Measurements from ENCODE around the gene SUGCT. TPM values are rescaled to one million over a fixed set of nuclear protein-coding genes. Genes with fewer than 3 reads are reported as not detected.

The SUGCT gene
- total and polyA plus RNA-seq, 5 donors: 5.7 to 10.3 (median 6.1) TPM

DNA sequence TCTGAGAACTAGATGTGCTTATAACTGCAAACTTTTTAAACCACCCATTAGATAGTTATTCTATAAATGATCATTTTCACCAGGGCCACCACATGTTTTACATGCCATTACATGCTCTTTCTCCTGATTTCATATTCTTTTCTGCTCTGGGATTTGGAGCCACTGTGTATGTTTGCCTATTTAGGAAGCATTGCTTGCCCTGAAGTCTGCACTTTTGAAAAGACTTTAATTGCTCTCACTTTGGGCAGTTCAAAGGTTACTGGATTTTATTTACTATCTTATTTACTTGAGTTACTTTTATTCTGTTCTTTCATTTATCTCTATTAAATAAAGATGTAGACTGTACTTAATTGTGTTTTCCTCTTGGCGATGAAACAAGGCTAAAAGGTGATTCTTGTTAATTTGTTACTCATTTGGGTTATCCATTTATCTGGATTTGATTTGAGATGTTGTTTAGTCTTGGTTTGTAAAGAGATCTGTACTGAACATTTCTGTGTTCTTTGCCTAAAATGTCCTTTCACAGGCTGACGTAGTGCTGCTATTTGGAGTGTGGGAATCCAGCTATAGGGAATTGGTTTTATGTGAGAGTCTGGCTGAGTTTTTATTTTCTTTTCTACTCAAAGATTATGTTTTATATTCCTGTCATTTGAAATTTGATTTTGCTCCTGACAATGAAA lies 88.8 kb downstream of the SUGCT start:
- Histone ChIP-seq H3K4me1 (ENCODE audit: control insufficient read depth, insufficient read depth, low read length) (no peaks in the 10 kb centered on the region), H3K27me3 (ENCODE audit: control insufficient read depth, insufficient read depth) (no peaks in the 10 kb centered on the region), H3K9me3 (ENCODE audit: control insufficient read depth, low read length) (no peaks in the 10 kb centered on the region), H3K4me3 (ENCODE audit: low read length) (no peak overlapping the region), H3K27ac (ENCODE audit: low read length) (no peak overlapping the region)
- intact Hi-C loops (cut with DNase I): no loop called here
- DNase-seq: no peak
- 78% methylated on average over 2 of the region's 2 CpGs for WGBS
- ATAC-seq: no peak

GRCh38 chr7:40230101-40230500 lies 95.3 kb downstream of the SUGCT start:
- Histone ChIP-seq H3K27me3 (ENCODE audit: control insufficient read depth, insufficient read depth) (no peaks in the 10 kb centered on the region), H3K4me3 (ENCODE audit: low read length) (no peak overlapping the region), H3K27ac (ENCODE audit: low read length) (no peak overlapping the region), H3K9me3 (ENCODE audit: control insufficient read depth, low read length) (no peaks in the 10 kb centered on the region), H3K4me1 (ENCODE audit: control insufficient read depth, insufficient read depth, low read length) (no peaks in the 10 kb centered on the region)
- 26% methylated on average over 4 of the region's 4 CpGs for WGBS
- ATAC-seq: no peak
- no peak for DNase-seq
- intact Hi-C loops (cut with DNase I): no loop called here

- Histone ChIP-seq H3K27ac (ENCODE audit: low read length) (no peak overlapping the region), H3K27me3 (ENCODE audit: control insufficient read depth, insufficient read depth) (no peaks in the 10 kb centered on the region), H3K4me1 (ENCODE audit: control insufficient read depth, insufficient read depth, low read length) (no peaks in the 10 kb centered on the region), H3K9me3 (ENCODE audit: control insufficient read depth, low read length) (no peaks in the 10 kb centered on the region), H3K4me3 (ENCODE audit: low read length) (no peak overlapping the region)
- intact Hi-C loops (cut with DNase I): no loop called here
- no peak for DNase-seq
- 93% methylated on average over 1 of the region's 1 CpG for WGBS
- no peak for ATAC-seq
Measured at GRCh38 chr7:40231796-40232195, 97.0 kb downstream of the SUGCT start.

DNA sequence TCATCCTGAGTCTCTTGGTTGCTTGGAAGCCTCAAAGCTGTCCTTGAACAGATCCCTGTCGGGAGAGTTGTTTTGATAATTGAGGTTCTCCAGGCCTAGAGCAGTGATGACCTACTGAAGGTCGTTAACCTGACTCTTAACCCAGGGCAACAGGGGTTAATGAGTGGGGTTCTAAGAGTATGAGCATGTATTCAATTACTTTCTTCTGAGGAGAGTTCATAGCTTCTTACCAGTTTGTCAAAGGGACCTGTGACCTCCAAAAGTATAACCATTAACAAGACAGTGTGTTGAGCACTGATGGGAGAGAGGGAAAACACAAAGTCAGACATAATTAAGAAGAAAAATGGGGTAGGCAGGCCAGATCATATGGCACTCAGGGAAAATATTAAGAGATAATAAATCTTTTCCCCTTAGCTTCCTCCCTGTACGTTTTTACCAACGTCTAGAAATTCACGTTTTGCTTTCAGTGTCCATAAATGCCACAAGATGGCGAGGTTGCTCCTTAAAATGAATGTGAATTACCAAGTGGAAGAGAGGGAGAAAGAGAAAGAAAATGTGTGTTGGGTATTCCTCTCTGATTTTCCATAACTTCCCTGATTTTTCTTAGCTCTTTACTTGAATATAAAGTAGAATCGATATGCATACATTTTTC lies 97.6 kb downstream of the SUGCT start:
- 26% methylated on average over 7 of the region's 7 CpGs for WGBS
- H3K4me1 ChIP-seq (ENCODE audit: control insufficient read depth, insufficient read depth, low read length): no peaks in the 10 kb centered on the region
- H3K4me3 ChIP-seq (ENCODE audit: low read length): no peak overlapping the region
- no peaks in the 10 kb centered on the region for H3K9me3 ChIP-seq (ENCODE audit: control insufficient read depth, low read length)
- intact Hi-C loops (cut with DNase I): no loop called here
- peak in 1 of 2 donors; percentile 32 for ATAC-seq
- no peak overlapping the region for H3K27ac ChIP-seq (ENCODE audit: low read length)
- H3K27me3 ChIP-seq (ENCODE audit: control insufficient read depth, insufficient read depth): no peaks in the 10 kb centered on the region
- no peak for DNase-seq

DNA sequence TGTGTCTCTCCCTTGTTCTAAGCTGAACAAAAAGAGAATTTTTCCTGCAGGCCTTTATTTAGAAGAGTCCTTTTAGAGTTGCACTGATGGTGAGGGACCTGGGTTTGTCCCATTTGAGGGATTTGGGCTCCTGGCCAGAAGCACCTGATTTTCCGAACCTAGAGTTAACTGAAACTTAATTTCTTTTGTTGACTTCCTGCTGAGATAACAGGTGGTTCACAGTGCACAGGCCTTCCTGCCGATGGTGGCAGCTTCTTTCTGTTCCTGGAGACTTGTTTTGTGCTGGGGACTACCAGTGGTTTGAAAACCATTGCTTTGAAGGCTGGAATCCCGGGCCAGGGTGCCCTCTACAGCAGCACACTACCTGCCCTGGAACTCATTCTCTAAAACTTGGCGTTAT lies 99.2 kb downstream of the SUGCT start:
- Histone ChIP-seq H3K4me3 (ENCODE audit: low read length) (no peak overlapping the region), H3K27ac (ENCODE audit: low read length) (no peak overlapping the region), H3K27me3 (ENCODE audit: control insufficient read depth, insufficient read depth) (no peaks in the 10 kb centered on the region), H3K9me3 (ENCODE audit: control insufficient read depth, low read length) (no peaks in the 10 kb centered on the region), H3K4me1 (ENCODE audit: control insufficient read depth, insufficient read depth, low read length) (no peaks in the 10 kb centered on the region)
- DNase-seq: no peak
- no peak for ATAC-seq
- intact Hi-C loops (cut with DNase I): no loop called here
- 67% methylated on average over 4 of the region's 4 CpGs for WGBS

DNA sequence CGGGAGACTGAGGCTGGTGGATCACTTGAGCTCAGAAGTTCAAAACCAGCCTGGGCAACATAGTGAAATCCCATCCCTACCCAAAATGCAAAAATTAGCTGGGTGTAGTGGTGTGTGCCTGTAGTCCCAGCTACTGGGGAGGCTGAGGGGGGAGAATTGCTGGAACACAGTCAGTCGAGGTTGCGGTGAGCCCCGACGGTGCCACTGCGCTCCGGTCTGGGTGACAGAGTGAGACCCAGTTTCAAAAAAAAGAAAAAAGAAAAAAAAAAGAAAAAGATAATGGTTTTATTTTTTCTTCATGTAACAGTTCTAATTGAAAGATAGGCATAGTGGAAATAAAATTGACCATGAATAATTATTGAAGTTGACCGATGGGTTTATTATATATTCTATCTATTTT lies 99.9 kb downstream of the SUGCT start:
- H3K27ac ChIP-seq (ENCODE audit: low read length): no peak overlapping the region
- no peak overlapping the region for H3K4me3 ChIP-seq (ENCODE audit: low read length)
- no peaks in the 10 kb centered on the region for H3K4me1 ChIP-seq (ENCODE audit: control insufficient read depth, insufficient read depth, low read length)
- DNase-seq (no peak), ATAC-seq (no peak)
- WGBS: 98% methylated on average over 8 of the region's 8 CpGs
- intact Hi-C loops (cut with DNase I): no loop called here
- H3K9me3 ChIP-seq (ENCODE audit: control insufficient read depth, low read length): no peaks in the 10 kb centered on the region
- H3K27me3 ChIP-seq (ENCODE audit: control insufficient read depth, insufficient read depth): no peaks in the 10 kb centered on the region

- Histone ChIP-seq H3K4me1 (ENCODE audit: control insufficient read depth, insufficient read depth, low read length) (peaks cover 2% of the 10 kb centered on the region), H3K27me3 (ENCODE audit: control insufficient read depth, insufficient read depth) (no peaks in the 10 kb centered on the region), H3K27ac (ENCODE audit: low read length) (no peak overlapping the region), H3K4me3 (ENCODE audit: low read length) (no peak overlapping the region), H3K9me3 (ENCODE audit: control insufficient read depth, low read length) (no peaks in the 10 kb centered on the region)
- ATAC-seq (no peak), DNase-seq (no peak)
- WGBS: 92% methylated on average over 1 of the region's 1 CpG
- intact Hi-C loops (cut with DNase I): no loop called here
Measured at GRCh38 chr7:40237731-40238130, 102.9 kb downstream of the SUGCT start.

DNA sequence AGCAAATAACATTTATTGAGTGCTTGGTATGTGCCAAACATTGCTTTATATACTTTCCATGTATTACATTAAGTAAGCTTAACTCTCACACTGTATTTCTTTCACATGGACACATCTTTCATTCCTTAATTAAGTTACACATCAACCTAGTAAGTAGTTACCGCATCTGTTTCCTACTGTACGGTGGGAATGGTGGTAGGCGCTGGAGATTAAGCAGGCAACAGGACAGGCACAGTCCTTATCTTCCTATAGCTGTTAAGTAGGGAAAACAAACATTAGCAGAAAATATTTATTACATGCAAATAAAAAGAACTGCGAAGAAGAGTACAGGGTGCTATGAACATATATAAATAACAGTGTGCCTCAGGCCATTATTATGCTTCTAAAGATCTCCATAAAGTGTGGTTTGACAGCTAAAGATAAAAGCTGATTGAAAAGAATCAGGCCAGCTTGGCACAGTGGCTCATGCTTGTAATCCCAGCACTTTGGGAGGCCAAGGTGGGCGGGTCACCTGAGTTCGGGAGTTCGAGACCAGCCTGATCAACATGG lies 105.0 kb downstream of the SUGCT start:
- H3K27me3 ChIP-seq (ENCODE audit: control insufficient read depth, insufficient read depth): no peaks in the 10 kb centered on the region
- WGBS: 87% methylated on average over 7 of the region's 7 CpGs
- no peak for ATAC-seq
- DNase-seq: no peak
- intact Hi-C loops (cut with DNase I): no loop called here
- H3K27ac ChIP-seq (ENCODE audit: low read length): no peak overlapping the region
- peaks cover 2% of the 10 kb centered on the region for H3K4me1 ChIP-seq (ENCODE audit: control insufficient read depth, insufficient read depth, low read length)
- H3K9me3 ChIP-seq (ENCODE audit: control insufficient read depth, low read length): no peaks in the 10 kb centered on the region
- H3K4me3 ChIP-seq (ENCODE audit: low read length): no peak overlapping the region

- H3K4me1 ChIP-seq (ENCODE audit: control insufficient read depth, insufficient read depth, low read length): peaks cover 2% of the 10 kb centered on the region
- intact Hi-C loops (cut with DNase I): no loop called here
- no peak for ATAC-seq
Measured at GRCh38 chr7:40243076-40243475, 108.3 kb downstream of the SUGCT start.

GRCh38 chr7:40244226-40244625 lies 109.4 kb downstream of the SUGCT start:
- intact Hi-C loops (cut with DNase I): no loop called here
- ATAC-seq: peak in 1 of 2 donors; percentile 60
- no peak for DNase-seq
- Histone ChIP-seq H3K27me3 (ENCODE audit: control insufficient read depth, insufficient read depth) (no peaks in the 10 kb centered on the region), H3K27ac (ENCODE audit: low read length) (no peak overlapping the region), H3K4me3 (ENCODE audit: low read length) (no peak overlapping the region), H3K9me3 (ENCODE audit: control insufficient read depth, low read length) (no peaks in the 10 kb centered on the region), H3K4me1 (ENCODE audit: control insufficient read depth, insufficient read depth, low read length) (peaks cover 2% of the 10 kb centered on the region)
- WGBS: 60% methylated on average over 4 of the region's 4 CpGs

More at GRCh38 chr7:40243076-40243475, 108.3 kb downstream of the SUGCT start:
- Histone ChIP-seq H3K27ac (ENCODE audit: low read length) (no peak overlapping the region), H3K9me3 (ENCODE audit: control insufficient read depth, low read length) (no peaks in the 10 kb centered on the region), H3K27me3 (ENCODE audit: control insufficient read depth, insufficient read depth) (no peaks in the 10 kb centered on the region), H3K4me3 (ENCODE audit: low read length) (no peak overlapping the region)
- no peak for DNase-seq
- WGBS: 87% methylated on average over 1 of the region's 1 CpG

DNA sequence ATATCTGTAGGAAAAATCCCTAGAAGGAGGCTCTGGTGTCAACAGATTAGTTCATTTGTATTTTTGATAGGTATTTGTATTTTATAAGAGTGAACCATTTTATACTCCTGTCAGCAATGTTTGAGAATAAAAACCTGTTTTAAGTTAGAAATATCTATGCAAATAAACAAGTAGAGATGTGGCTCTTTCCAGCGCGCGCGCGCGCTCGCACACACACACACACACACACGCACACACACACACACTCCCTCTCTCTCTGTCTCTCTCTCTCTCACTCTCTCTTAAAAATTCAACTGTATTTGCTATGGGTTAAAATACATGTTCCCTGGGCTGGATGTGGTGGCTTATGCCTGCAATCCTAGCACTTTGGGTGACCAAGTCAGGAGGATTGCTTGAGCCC lies 113.9 kb downstream of the SUGCT start:
- Histone ChIP-seq H3K4me3 (ENCODE audit: low read length) (no peak overlapping the region), H3K27ac (ENCODE audit: low read length) (no peak overlapping the region), H3K27me3 (ENCODE audit: control insufficient read depth, insufficient read depth) (no peaks in the 10 kb centered on the region), H3K4me1 (ENCODE audit: control insufficient read depth, insufficient read depth, low read length) (no peaks in the 10 kb centered on the region), H3K9me3 (ENCODE audit: control insufficient read depth, low read length) (no peaks in the 10 kb centered on the region)
- no peak for DNase-seq
- no peak for ATAC-seq
- intact Hi-C loops (cut with DNase I): no loop called here
- WGBS: 79% methylated on average over 8 of the region's 8 CpGs
